Raji (cell line): ENCODE results near the gene FBN2.

Source experiments
- POLR2A ChIP-seq: IDR thresholded peaks from 2 replicates; pipeline ENCODE4 v1.6.1; 2011; ENCODE audit warnings: low read depth, low read length, control low read depth; ENCODE audit not compliant: insufficient read depth

FBN2 gene

GRCh38 chr5:128413356-128413755 is 124.7 kb downstream of the FBN2 start:
- TF ChIP-seq POLR2A: no peak

GRCh38 chr5:128412145-128412930 is 125.7 kb downstream of the FBN2 start:
- no peak for TF ChIP-seq POLR2A

DNA sequence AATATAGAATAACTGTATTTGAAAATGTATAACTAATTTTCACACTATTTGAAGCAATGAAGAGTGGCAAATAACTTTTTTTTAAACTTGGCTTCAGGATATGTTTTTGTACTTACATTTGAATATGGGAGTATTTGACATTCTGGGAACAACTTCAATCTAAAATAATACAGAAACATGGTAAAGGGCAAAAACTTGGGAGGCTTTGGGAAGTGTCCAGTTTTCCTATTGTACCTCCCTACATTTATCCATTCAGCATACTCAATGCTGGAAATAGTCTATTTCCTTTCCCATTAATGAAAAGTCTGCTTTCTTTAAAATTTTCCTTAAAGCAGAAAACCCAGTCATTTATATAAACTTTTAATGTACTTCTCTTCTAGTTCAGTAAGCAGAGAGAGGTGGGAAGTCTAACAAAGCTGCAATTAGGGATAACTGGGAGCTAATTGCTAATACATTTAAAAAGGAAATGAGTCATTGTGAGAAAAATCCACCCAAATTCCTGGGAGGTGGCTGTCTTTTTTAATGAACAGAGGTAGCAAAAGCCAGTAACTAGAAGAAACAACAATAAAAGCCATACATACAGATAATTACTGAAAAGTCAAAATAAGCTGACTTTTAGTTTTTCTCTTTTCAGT is 128.8 kb downstream of the FBN2 start:
- TF ChIP-seq POLR2A: no peak

- no peak for TF ChIP-seq POLR2A
Measured at GRCh38 chr5:128408622-128409021, 129.4 kb downstream of the FBN2 start.

DNA sequence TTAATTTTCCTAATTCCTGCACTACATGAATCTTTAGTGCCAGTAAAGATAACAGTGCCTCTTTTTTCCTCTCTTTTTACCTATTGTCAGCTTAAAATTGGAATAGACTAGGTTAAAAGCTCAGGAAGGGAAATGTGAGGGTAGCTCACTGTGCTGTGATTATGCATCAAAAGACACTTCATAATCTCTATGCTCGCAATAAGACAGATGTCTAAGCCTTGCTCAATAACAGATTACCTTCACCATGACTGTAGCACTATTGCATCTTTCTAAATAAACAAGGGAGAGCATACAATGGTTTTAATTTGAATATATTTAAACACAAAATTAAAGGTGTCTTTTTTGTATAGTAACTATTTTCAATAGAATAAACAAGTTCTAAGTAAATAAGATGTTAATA is 130.1 kb downstream of the FBN2 start:
- no peak for TF ChIP-seq POLR2A

DNA sequence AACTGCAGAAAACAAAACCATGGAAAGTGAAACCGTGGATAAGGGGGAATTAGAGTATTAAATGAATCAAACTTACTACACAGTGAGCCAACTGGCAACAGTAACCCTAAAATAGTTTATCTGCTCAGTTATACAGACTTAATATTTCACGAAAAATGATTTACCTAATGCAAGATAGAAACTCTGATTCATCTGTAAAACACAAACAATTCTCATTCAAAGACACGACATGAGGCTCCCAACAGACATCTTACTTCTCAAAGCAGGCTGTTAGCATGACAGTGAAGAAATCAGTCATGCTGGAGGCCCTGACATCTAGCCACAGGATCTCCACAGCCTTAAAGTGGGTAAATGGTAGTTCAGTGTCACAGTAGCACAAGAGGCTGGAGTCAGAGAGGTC is 131.2 kb downstream of the FBN2 start:
- no peak for TF ChIP-seq POLR2A

GRCh38 chr5:128405159-128405558 is 132.9 kb downstream of the FBN2 start:
- TF ChIP-seq POLR2A: no peak

DNA sequence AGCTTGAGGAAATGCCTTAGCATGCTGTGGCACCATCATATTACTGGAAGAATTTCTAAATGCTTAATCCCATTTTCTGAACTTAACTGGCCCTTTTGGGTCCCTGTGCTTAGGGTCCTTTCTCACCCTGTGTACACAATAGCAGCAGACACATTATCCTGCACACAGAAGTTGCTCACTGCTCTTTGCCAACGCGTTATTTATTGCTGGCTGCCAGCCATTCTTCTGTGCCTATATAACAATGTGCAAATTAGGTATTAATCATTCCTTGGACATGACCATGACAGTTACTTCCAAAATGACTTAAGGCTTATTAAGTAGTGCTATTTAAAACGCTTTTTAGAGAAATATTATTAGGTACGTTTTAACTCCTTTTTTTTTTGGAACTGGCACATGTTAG is 134.7 kb downstream of the FBN2 start:
- TF ChIP-seq POLR2A: no peak

GRCh38 chr5:128402506-128402905 is 135.5 kb downstream of the FBN2 start:
- TF ChIP-seq POLR2A: no peak

DNA sequence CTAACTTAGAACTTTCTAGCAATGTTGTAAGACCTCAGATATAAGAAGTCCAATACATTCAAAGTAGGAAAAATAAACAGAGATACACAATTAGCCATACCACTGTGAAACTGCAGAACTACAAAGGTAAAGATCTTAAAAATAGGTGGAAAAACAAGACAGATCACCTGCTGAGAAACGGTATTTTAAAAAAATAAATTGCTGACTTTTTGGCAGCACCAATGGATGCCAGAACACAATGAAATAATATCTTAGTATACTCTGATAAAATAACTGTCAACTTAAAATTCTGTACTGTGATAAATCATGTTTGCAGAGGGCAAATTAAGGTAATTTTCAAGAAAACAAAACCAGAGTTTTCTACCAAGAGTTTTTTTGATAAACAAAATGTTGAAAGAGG is 138.9 kb downstream of the FBN2 start:
- no peak for TF ChIP-seq POLR2A

DNA sequence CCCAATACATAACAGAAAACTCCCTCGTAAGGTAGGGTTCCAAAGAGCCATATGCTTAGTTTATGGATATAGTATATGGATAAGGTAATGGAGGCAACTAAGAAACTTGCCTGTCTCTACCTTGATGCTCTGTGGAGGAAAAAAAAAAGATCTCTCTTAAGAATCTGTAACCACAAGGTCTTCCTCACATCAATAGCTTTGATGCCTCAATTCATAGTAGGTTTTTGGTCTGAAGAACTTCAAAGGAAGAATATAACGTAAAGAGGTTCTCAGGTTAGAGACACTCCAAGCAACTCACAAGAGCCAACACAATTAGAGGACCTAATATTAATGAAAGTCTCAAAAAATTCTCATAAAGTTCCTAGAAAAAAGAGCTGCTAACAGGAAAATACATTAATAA is 140.2 kb downstream of the FBN2 start:
- TF ChIP-seq POLR2A: no peak

- TF ChIP-seq POLR2A: no peak
Measured at GRCh38 chr5:128395073-128395472, 143.0 kb downstream of the FBN2 start.

- no peak for TF ChIP-seq POLR2A
Measured at GRCh38 chr5:128384068-128384467, 154.0 kb downstream of the FBN2 start.

- TF ChIP-seq POLR2A: no peak
Measured at GRCh38 chr5:128380337-128380736, 157.7 kb downstream of the FBN2 start.

DNA sequence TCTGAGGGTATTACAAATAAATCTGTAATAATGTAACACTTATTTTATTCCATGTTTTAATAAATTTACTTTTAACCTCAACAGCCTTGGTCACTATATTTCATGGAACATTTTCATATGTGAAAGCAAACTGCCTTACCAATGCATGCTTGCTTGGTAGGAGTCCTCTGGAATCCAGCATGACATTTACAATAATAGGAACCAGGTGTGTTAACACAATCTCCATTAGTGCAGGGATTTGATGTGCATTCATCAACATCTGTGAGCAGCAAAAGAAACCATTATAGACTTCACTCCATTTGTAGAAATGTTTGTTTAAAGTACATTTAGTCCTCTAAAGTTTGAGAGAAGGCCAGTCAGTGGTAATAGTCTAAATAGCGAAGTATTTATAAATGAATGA is 159.4 kb downstream of the FBN2 start:
- TF ChIP-seq POLR2A: no peak

GRCh38 chr5:128378196-128378595 is 159.8 kb downstream of the FBN2 start:
- no peak for TF ChIP-seq POLR2A

DNA sequence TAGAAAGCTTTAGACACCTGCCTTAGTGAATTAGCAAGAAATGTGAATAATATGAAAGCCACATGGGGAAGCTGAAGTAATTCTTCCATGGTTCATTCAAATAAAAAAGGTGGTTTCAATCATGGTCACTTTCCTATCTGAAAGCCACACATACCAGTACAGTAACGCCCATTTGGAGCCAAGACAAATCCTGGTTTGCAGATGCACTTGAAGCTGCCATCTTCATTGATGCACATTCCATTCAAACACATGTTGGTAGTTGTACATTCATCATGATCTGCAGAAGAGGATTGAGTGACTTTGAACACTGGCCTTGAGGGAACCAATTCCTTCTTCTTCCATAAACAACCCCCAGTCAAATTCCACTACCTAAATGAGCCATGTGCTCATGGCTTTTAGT is 161.5 kb downstream of the FBN2 start:
- TF ChIP-seq POLR2A: no peak
